Measurements from ENCODE around the gene ELOVL6.
"Not testable (repeated sequence)": the region's sequence is repeated elsewhere in the genome, so short reads cannot be mapped to it uniquely, and the experiment has no call there.

The ELOVL6 gene

DNA sequence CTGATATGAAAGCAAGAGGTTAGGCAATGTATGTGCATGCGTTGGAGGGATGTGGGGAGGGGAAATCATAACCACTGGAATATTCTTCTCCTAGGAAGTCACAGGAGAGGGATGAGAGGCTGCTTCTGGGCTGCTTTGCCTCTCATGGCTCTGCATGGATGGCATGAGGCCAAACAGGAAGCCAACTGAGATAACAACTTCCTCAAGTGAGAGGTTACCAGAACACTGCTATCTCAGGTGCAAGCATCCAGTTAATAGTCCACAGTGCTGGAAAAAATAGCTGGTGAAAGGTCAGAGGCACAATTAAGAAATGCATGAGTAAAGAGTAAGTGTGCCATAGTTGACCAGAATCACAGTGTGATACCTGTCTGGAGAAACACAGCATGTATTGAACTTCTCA lies 113.3 kb downstream of the ELOVL6 start:
- peak overlapping the region; percentile 67 for H3K27ac ChIP-seq
- TF ChIP-seq CTCF (conservative IDR thresholded peaks at IDR 0.05), result no peak

GRCh38 chr4:110084154-110084553 lies 114.3 kb downstream of the ELOVL6 start:
- no peak overlapping the region for H3K27ac ChIP-seq
- no peak for TF ChIP-seq CTCF (conservative IDR thresholded peaks at IDR 0.05)

GRCh38 chr4:110078148-110078547 lies 120.3 kb downstream of the ELOVL6 start:
- H3K27ac ChIP-seq, result not testable (repeated sequence)

GRCh38 chr4:110076828-110077227 lies 121.6 kb downstream of the ELOVL6 start:
- H3K27ac ChIP-seq, result not testable (repeated sequence)

DNA sequence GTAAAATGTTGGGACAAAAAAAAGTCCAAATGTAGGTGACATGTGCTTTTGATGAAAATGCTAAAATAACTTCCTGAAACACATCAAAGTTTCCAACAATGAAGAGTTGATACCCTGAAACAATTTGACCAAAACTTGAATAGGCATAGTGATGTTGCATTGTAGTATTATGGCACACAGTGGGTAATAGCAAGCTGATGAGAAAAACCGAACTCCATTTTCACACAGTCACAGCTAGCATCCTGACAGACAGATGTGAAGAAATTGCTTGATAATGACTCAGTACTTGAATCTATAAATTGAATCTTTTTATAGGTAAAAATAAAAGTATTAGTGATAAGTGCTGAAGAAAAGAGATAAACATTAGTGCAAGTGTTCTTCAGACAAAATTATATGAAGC lies 122.5 kb downstream of the ELOVL6 start:
- TF ChIP-seq CTCF (conservative IDR thresholded peaks at IDR 0.05), result no peak
- H3K27ac ChIP-seq, result no peak overlapping the region

GRCh38 chr4:110075083-110075738 lies 123.2 kb downstream of the ELOVL6 start:
- TF ChIP-seq CTCF (conservative IDR thresholded peaks at IDR 0.05), result no peak

GRCh38 chr4:110074570-110074969 lies 123.8 kb downstream of the ELOVL6 start:
- H3K27ac ChIP-seq, result no peak overlapping the region
- TF ChIP-seq CTCF (conservative IDR thresholded peaks at IDR 0.05), result no peak

More at GRCh38 chr4:110075083-110075738, 123.2 kb downstream of the ELOVL6 start:
- no peak overlapping the region for H3K27ac ChIP-seq

DNA sequence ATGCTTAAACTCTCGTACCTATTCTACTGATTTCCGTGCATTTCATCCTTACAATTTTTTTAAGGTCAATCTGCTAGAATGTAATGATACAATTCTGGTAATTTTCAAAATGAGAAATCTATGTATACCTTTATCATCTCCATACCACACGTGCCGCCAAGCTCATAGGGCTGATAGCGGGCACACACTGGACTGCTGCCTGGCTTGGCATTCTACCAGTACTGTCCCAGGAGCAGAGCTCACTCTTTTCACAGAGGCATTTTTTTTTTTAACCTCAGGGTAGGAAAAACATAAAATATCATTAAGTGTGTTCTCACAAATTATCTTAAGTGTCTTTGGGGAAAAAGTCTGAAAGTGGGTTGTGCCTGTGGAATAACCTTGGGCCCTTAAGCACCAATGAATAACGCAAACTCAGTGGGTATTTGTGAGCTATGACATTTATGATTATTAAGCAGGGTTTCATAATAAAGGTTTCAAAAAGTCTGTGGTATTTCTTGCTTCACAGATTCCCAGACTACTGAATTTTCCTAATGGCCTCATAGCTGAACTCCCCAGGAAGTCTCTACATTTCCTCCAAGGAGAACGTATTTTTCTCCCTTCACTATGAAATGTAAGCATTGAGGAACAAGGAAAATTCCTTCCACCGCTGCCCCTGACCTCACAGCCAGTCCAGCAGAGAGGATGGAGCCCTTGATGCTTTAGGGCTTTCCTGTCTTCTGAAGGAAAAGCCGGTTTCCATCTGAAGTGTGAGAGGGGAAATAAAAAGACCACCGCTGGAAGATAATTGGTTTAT lies 125.2 kb downstream of the ELOVL6 start:
- H3K27ac ChIP-seq, result no peak overlapping the region
- TF ChIP-seq CTCF (conservative IDR thresholded peaks at IDR 0.05), result no peak

Data from VCaP (cell line).